HepG2 (cell line): Measurements from ENCODE around the gene USP1. TPM values are rescaled to one million over a fixed set of nuclear protein-coding genes. Genes with fewer than 3 reads are reported as not detected.
A peak's percentile ranks its signal among the peaks of the same experiment; 100 is the strongest.

Experiments used
- ARID4A ChIP-seq: sonication (generic); formaldehyde crosslinking; IDR thresholded peaks from 2 replicates; pipeline ENCODE4 v1.5.0; 2020; ENCODE audit warnings: mild to moderate bottlenecking, missing genetic modification reagents, borderline replicate concordance
- BRCA1 ChIP-seq: sonication (generic); formaldehyde crosslinking; IDR thresholded peaks from 2 replicates; pipeline ENCODE4 v1.4.0; 2020; ENCODE audit warnings: missing genetic modification reagents
- EED ChIP-seq: sonication (generic); formaldehyde crosslinking; IDR thresholded peaks from 2 replicates; pipeline ENCODE4 v1.5.0; 2020; ENCODE audit warnings: mild to moderate bottlenecking, missing genetic modification reagents
- ELF3 ChIP-seq: IDR thresholded peaks from 2 replicates; pipeline ENCODE4 v1.6.1; 2016; ENCODE audit warnings: missing genetic modification reagents, missing compliant biosample characterization
- FOXO1 ChIP-seq: sonication (generic); formaldehyde crosslinking; IDR thresholded peaks from 2 replicates; pipeline ENCODE4 v1.4.0; 2020; ENCODE audit warnings: missing genetic modification reagents
- FOXP1 ChIP-seq, 2 experiments: fragments of 450-650 bp in 1 of 2; IDR thresholded peaks; 2 replicates each; pipeline ENCODE4 v1.6.1; 2017 to 2018; ENCODE audit warnings: antibody characterized with exemption in 1 of 2
- KLF6 ChIP-seq: IDR thresholded peaks from 2 replicates; pipeline ENCODE4 v1.8.0; 2016; ENCODE audit warnings: missing biosample characterization, missing genetic modification reagents
- MAFG ChIP-seq: sonication (generic); formaldehyde crosslinking; IDR thresholded peaks from 2 replicates; pipeline ENCODE4 v1.5.1; 2020; ENCODE audit warnings: mild to moderate bottlenecking, missing genetic modification reagents
- PAX8 ChIP-seq: sonication (generic); formaldehyde crosslinking; IDR thresholded peaks from 2 replicates; pipeline ENCODE4 v1.8.0; 2022; ENCODE audit warnings: mild to moderate bottlenecking, missing genetic modification reagents, borderline replicate concordance
- SUZ12 ChIP-seq: fragments of 150-350 bp; IDR thresholded peaks from 2 replicates; pipeline ENCODE4 v1.6.1; 2014; ENCODE audit warnings: low read depth, low read length
- ZBTB14 ChIP-seq: sonication (generic); formaldehyde crosslinking; IDR thresholded peaks from 2 replicates; pipeline ENCODE4 v1.4.0; 2020; ENCODE audit warnings: missing genetic modification reagents
- ZFP37 ChIP-seq: sonication (generic); formaldehyde crosslinking; IDR thresholded peaks from 2 replicates; pipeline ENCODE4 v1.4.0; 2020; ENCODE audit warnings: missing genetic modification reagents, borderline replicate concordance
- ZFX ChIP-seq: sonication (generic); formaldehyde crosslinking; IDR thresholded peaks from 2 replicates; pipeline ENCODE4 v1.4.0; 2020; ENCODE audit warnings: mild to moderate bottlenecking, low read depth, missing genetic modification reagents, moderate library complexity
- ZHX2 ChIP-seq, 2 experiments: sonication (generic) in 1 of 2; formaldehyde crosslinking in 1 of 2; IDR thresholded peaks; 2 replicates each; pipeline versions ENCODE4 v1.6.1 to v1.9.0; 2014 to 2022; ENCODE audit warnings: antibody characterized with exemption in 1 of 2, borderline replicate concordance in 1 of 2, inconsistent platforms in 1 of 2, low read depth in 1 of 2, missing genetic modification reagents in 1 of 2
- ZMAT3 ChIP-seq: sonication (generic); formaldehyde crosslinking; conservative IDR thresholded peaks from 2 replicates; pipeline ENCODE4 v1.7.0; 2021; ENCODE audit warnings: missing genetic modification reagents
- ZMYM3 ChIP-seq: sonication (generic); formaldehyde crosslinking; IDR thresholded peaks from 2 replicates; pipeline ENCODE4 v1.5.1; 2020; ENCODE audit warnings: mild to moderate bottlenecking, missing genetic modification reagents
- ZNF253 ChIP-seq: sonication (generic); formaldehyde crosslinking; IDR thresholded peaks from 2 replicates; pipeline ENCODE4 v1.8.0; 2022; ENCODE audit warnings: mild to moderate bottlenecking, missing genetic modification reagents, borderline replicate concordance
- ZNF33A ChIP-seq: sonication (generic); formaldehyde crosslinking; IDR thresholded peaks from 2 replicates; pipeline ENCODE4 v1.5.1; 2020; ENCODE audit warnings: missing genetic modification reagents, mild to moderate bottlenecking, moderate library complexity, borderline replicate concordance
- polyA plus RNA-seq, 8 experiments: library from polyadenylated mRNA; depleted of rRNA in 3 of 8; stranded (reverse) in 7 of 8; unstranded in 1 of 8; fragments of >200 nt; fragmentation: Illumina TruSeq in 4 of 8; extraction: Trizol in 4 of 8; gene quantifications; 2 replicates each; pipeline versions ENCODE4 v1.2.1 to v1.2.3, GENCODE V29; 2011 to 2016; ENCODE audit warnings: low read depth in 4 of 8, missing spikeins in 1 of 8, mixed read lengths in 1 of 8; ENCODE audit not compliant: insufficient read depth in 1 of 8
- total RNA-seq, 5 experiments: library from RNA; depleted of rRNA; stranded (reverse); fragments of >200 nt; fragmentation: Illumina TruSeq; extraction: Trizol; gene quantifications; 2 replicates each; pipeline ENCODE4 v1.2.3, GENCODE V29; 2016; ENCODE audit warnings: low read depth in 1 of 5

The USP1 gene
- total and polyA plus RNA-seq, 2 of the 13 experiments (the other 11 are each of a cell fraction or from before 2014, with no cell fraction given) = 9.0 to 64.6 TPM

GRCh38 chr1:62423580-62424242 lies 13.1 kb upstream of the USP1 start (continued):
- TF ChIP-seq ZHX2 (IDR thresholded peaks at IDR 0.05; ENCODE audit: low read depth) (peak; percentile 80; the same call in 1 of the 2 replicates), ZHX2 (CRISPR knock-in tag; IDR thresholded peaks at IDR 0.05; ENCODE audit: borderline replicate concordance) (no peak), ZFX (CRISPR knock-in tag) (peak; percentile 85), KLF6 (CRISPR knock-in tag) (peak; percentile 94), SUZ12 (no peak), BRCA1 (no peak), ZFP37 (CRISPR knock-in tag) (peak; percentile 86; the same call in 1 of the 2 replicates), ZNF253 (no peak), PAX8 (CRISPR knock-in tag) (no peak), ZNF33A (no peak), MAFG (CRISPR knock-in tag) (no peak), FOXO1 (CRISPR knock-in tag) (peak; percentile 53; the same call in 1 of the 2 replicates), ZMAT3 (CRISPR knock-in tag) (0 out of 2 replicates have a peak, but pooled peaks have one; percentile 54), FOXP1 (IDR thresholded peaks at IDR 0.05) (no peak), FOXP1 (CRISPR knock-in tag; IDR thresholded peaks at IDR 0.05) (peak; percentile 22; the same call in 1 of the 2 replicates), ELF3 (CRISPR knock-in tag) (peak; percentile 57), ZMYM3 (CRISPR knock-in tag) (peak; percentile 82), ARID4A (CRISPR knock-in tag) (peak; percentile 68; the same call in 1 of the 2 replicates), ZBTB14 (CRISPR knock-in tag) (0 out of 2 replicates have a peak, but pooled peaks have one; percentile 18), EED (CRISPR knock-in tag) (no peak)
